HG02981 (cell line): ENCODE measurements around the gene ALG2.
A peak's percentile ranks its signal among the peaks of the same experiment; 100 is the strongest.
"Not testable (repeated sequence)": the region's sequence is repeated elsewhere in the genome, so short reads cannot be mapped to it uniquely, and the experiment has no call there.

Experiments
- ATAC-seq: cut with Tn5 transposase; IDR thresholded peaks from one replicate; pipeline ENCODE4 v1.9.1; 2021; ENCODE audit warnings: mild to moderate bottlenecking, moderate library complexity; ENCODE audit not compliant: unreplicated experiment

Gene ALG2

GRCh38 chr9:99239341-99240060 is 17.8 kb upstream of the ALG2 start:
- no peak for ATAC-seq

GRCh38 chr9:99238331-99238730 is 16.6 kb upstream of the ALG2 start:
- ATAC-seq: no peak

GRCh38 chr9:99237849-99238248 is 16.1 kb upstream of the ALG2 start:
- not testable (repeated sequence) for ATAC-seq

- ATAC-seq: no peak
Observed at GRCh38 chr9:99237356-99237755, 15.6 kb upstream of the ALG2 start.

GRCh38 chr9:99235926-99236634 is 14.3 kb upstream of the ALG2 start:
- ATAC-seq: peak; percentile 96

GRCh38 chr9:99235069-99235468 is 13.3 kb upstream of the ALG2 start:
- ATAC-seq: no peak

GRCh38 chr9:99234618-99235017 is 12.9 kb upstream of the ALG2 start:
- ATAC-seq: no peak

GRCh38 chr9:99231711-99232110 is 10.0 kb upstream of the ALG2 start:
- ATAC-seq: no peak

GRCh38 chr9:99230206-99230605 is 8.5 kb upstream of the ALG2 start:
- ATAC-seq: no peak

- ATAC-seq: no peak
Observed at GRCh38 chr9:99226054-99226453, 4.3 kb upstream of the ALG2 start.

- no peak for ATAC-seq
Observed at GRCh38 chr9:99224445-99224844, 2.7 kb upstream of the ALG2 start.

GRCh38 chr9:99222416-99223270 is 901 bp upstream of the ALG2 start:
- ATAC-seq: peak; percentile 13

- no peak for ATAC-seq
Observed at GRCh38 chr9:99221266-99221620, 499 bp downstream of the ALG2 start.

GRCh38 chr9:99220011-99220410 is 1.7 kb downstream of the ALG2 start:
- ATAC-seq: no peak

- no peak for ATAC-seq
Observed at GRCh38 chr9:99216073-99216472, 5.7 kb downstream of the ALG2 start.

GRCh38 chr9:99213197-99213596 is 8.5 kb downstream of the ALG2 start:
- ATAC-seq: no peak

GRCh38 chr9:99211746-99212145 is 10.0 kb downstream of the ALG2 start:
- no peak for ATAC-seq

- no peak for ATAC-seq
Observed at GRCh38 chr9:99210572-99210971, 11.2 kb downstream of the ALG2 start.

- ATAC-seq: no peak
Observed at GRCh38 chr9:99201603-99202002, 20.1 kb downstream of the ALG2 start.

- no peak for ATAC-seq
Observed at GRCh38 chr9:99199938-99200539, 21.7 kb downstream of the ALG2 start.

- no peak for ATAC-seq
Observed at GRCh38 chr9:99197987-99198386, 23.8 kb downstream of the ALG2 start.
